HL-60 (cell line): ENCODE data around the gene TANGO6.
"Not testable (repeated sequence)": the region's sequence is repeated elsewhere in the genome, so short reads cannot be mapped to it uniquely, and the experiment has no call there.

Experiments used
- CTCF ChIP-seq: IDR thresholded peaks from one replicate; pipeline ENCODE4 v1.5.1; 2011; ENCODE audit warnings: low read length, control low read depth, inconsistent platforms; ENCODE audit not compliant: insufficient read depth
- POLR2AphosphoS5 ChIP-seq: IDR thresholded peaks from 2 replicates; pipeline ENCODE4 v1.6.1; 2012; ENCODE audit warnings: low read depth

- TF ChIP-seq CTCF, POLR2AphosphoS5: not testable (repeated sequence)
These were observed 147.0 kb downstream of the TANGO6 start for GRCh38 chr16:68990172-68990845.
